Stimulated activated CD4-positive, alpha-beta T cell treated with anti-CD3 and anti-CD28 coated beads, Interleukin-15, amount 100 ng/mL, for 48 hours (primary cell): Measurements from ENCODE around the gene CIB2.
A peak's percentile ranks its signal among the peaks of the same experiment; 100 is the strongest.

Source experiments
- DNase-seq, 2 donors: peaks; one replicate each; pipeline ENCODE4 v3.0.0-alpha.2; 2020; ENCODE audit warnings: low read depth in 2 of 2

CIB2 gene

DNA sequence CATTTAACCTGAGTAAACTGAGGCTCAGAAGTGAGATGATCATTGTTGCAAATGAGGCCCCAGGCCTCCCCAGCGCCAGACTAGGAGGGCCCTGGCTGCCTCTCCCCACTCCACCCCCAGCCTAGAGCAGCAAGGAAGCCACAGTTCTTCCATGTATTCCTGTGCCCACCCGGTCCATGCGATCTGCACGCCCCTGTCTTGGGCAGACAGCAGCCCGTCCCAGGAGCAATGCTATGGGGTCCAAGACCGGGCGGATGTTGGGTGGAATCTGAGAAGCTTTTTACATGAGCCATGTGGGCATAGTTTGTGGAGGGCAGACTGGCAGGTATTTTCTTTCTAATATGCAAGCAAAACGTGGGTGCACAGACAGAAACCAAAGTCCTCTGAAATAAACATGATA is 23.8 kb downstream of the CIB2 start:
- DNase-seq: no peak

DNA sequence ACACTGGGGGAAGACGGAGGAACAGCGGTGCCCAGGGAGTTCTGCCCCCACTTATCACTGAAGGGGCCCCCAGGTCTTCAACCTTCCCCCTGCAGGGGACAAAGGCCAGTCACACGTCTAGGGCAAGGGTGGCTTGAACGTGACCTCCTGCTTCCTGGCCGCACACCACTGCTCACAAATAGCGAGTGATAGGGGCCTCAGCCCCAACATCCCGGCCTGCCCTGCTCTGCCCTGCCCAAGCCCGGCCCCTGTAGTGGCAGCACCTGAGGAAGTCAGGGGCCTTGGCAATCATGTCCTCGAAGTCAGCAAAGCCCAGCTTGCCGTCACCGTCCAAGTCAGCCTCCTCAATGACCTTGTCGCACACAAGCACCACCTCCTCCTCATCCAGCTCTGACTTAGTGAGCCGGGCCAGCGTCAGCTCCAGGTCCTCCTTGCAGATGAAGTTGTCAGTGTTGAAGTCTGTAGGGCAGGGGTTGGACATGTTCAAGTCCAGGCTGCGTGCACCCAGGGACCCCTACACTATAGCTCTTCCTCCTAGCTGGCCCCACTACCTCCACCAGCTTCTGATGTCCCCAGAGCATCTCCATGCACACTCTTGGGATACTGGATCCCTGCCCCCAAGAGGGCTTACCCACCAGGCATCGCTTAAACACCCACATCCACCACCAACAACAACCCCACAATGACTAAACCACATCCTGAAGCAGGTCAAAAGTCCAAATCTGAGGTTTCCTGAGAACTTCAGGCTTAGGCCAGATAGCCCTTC is 25.6 kb downstream of the CIB2 start:
- DNase-seq: no peak

DNA sequence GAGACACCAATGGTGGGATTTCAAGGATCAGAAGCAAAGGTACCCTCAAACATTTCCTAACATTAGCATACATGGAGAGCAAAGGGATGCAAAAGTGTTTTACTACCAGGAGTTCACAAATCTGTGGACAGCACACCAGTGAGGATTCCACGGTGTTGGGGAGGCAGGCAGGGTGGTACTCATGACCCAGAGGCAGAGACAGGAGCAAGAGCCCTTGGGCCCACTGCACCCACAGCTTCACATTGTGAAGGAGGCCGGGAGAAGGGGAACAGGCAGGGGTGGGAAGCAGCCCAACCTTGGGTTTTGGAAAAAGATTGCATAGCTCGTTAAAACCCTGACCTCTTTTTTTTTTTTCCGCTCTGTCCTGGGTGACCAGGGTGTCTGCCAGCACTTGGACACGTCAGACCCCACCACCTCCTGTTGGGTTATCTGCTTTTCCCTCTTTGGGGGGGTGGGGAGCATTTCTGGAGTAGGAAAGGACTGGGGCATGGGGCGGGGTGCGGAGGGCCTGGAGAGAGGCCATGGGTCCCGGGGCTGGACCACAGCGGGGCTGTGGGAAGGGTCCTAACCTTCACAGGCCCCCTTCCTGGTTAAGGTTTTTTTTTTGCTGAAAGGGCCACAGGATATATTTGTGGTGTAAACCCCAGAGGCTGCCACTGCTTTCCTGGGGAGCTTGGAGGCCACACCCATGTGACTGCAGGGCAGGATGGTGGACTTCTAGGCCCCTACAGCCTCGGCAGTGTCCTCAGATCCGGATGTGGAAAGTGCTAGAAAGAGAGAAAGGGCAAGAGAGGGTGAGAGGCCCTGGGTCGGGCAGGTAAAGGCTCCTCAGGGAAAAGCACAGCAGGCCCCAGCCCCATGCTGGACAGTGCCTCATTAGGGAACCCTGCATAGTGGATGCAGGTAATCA is 26.4 kb downstream of the CIB2 start:
- DNase-seq: no peak

DNA sequence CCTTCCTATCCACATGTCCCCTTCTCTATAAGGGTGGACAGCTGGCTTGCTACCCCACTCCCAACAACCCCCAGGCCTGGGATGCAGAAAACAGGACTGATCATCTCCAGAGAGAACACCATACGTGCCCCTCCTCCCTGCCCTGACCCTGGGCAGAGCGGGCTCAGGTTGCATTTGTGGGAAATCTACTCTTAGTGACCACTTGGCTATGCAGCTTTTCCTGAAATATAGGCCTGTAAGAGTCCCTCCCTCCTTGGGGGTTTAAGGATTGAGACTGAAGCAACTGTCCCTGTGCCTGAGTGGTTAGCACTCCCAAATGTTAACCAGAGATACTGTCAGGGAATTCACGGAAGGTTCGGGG is 27.1 kb downstream of the CIB2 start:
- DNase-seq: no peak

DNA sequence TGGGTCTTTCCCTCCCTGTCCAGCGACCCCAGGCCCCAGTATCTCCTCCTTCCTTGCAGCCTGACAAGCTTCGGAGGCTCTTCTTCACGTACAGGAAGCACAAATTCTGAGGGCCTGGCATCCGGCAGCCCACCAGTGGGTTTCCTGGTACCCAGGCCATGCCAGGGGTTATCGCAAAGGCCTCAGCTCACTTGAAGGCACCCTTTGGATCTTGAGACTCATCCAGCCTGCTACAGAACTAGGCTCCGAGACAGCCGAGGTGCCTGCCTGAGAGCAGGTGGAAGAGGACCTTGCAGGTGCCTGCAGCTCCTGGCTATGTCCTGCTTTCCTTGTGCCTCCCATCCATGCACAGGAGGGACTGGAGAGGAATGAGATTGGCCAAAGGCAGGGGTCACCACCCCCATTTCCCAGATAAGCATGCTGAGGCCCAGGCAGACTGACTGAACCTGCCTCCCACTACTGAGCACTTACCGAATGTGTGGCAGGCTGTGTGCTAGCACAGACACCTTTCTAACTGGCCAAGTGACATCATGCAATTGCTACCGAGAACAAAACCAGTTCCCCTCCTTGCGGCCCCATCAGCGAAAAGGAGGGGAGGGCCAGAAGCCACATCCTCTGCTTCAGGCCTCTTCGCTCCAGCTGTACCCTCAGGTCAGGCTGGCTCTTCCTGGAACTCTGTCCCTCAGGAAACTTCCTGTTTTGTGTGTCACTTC is 27.7 kb downstream of the CIB2 start:
- DNase-seq: peak; percentile 40 to 61

DNA sequence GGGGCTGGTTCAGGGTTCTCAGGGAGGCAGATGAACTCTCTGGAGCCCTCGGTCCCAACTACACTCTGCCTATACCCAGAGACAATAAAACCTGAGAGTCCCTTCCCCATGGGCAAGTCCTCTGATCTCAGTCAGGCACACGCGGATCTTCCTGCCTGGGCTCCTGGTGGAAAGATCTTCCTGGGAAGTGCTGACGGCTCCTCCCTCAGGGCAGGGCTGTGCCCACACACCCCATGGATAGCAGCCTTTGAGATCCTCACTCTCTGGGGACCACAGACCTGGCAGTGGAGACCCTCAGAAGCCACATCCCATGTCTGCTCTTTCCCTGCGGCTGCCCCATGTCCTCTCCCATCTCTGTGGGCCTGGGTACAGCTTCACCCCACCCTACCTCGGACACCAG is 28.5 kb downstream of the CIB2 start:
- no peak for DNase-seq

DNA sequence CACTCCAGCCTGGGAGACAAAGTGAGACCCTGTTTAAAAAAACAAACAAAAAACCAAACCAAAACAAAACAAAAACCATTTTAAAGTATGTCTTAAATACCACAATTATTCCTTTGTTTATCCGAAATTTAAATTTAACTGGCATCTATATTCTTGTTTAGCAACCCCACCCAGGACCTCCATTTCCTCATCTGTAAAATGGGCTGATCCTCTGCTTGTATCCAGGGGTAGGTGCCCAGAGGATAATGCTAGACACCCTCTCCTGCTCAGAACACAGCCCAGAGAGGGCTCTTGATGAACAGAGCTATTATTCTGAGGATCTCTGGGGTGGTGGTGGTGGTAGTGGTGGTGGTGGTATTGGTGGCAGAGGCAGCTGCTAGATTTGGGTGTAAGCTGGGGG is 29.0 kb downstream of the CIB2 start:
- DNase-seq: no peak

DNA sequence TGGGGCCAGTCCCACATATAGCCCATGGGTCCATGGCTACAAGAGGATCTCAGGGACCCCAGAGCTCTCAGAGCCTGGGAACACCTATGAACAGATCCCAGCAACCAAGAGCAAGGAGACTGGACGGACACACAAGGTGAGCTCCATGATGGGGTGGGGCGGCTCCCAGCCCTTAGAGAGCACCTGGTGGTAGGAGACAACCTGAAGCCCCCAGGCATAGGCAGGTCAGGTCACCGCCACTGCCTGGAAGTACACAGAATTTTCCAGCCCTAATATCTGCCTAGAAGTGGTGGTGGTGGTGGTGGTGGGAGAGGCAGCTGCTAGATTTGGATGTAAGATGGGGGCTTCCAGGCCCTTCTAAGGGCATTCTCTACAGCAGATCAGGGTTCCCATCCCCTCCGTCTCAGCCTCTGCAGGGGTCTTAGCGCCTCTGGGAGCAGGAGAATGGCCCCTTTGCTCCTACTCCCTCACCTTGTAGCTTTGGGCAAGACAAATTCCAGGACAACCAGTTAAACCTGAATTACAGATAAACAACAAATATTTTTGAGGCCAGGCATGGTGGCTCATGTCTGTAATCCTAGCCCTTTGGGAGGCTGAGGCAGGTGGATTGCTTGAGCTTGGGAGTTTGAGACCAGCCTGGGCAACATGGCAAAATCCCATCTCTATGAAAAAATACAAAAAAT is 29.7 kb downstream of the CIB2 start:
- no peak for DNase-seq

DNA sequence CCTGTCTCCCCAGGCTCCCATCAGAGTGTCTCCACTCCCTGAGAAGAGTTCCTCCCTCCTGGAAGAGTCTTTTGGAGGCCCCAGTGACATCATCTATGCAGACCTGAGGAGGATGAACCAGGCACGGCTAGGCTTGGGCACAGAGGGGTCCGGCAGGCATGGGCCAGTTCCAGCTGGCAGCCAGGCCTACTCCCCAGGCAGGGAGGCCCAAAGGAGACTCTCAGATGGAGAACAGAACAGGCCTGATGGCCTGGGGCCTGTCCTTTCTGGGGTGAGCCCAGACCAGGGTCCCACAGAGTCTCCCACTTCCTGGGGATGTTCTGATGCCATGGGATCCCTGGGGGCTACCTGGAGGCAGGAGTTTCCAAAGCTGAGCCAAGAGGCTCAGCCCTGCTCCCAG is 30.4 kb downstream of the CIB2 start:
- no peak for DNase-seq

DNA sequence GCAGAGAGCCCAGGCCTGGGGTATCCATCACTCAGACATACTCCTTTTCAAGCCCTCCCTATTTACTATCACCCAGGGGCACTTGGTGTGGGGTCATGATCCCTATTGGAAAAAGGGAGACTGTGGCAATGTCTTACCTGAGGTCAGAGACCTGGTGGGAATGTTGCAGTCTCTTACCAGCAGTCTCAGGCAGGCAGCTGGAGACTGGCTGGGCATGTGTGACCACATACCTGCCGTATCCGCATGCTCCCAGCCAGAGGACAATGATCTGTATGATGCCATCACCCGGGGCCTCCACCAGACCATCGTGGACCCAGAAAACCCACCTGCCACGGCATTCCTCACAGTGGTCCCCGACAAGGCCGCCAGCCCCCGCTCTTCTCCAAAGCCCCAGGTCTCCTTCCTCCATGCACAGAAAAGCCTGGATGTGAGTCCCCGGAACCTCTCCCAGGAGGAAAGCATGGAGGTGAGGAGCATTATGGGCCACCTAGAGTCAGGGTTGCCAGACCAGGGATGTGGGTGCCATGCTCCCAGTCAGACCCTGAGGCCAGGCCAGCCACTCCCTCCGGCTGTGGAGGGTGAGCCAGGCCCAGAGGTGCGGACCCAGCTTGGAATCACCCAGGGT is 33.0 kb downstream of the CIB2 start:
- no peak for DNase-seq

DNA sequence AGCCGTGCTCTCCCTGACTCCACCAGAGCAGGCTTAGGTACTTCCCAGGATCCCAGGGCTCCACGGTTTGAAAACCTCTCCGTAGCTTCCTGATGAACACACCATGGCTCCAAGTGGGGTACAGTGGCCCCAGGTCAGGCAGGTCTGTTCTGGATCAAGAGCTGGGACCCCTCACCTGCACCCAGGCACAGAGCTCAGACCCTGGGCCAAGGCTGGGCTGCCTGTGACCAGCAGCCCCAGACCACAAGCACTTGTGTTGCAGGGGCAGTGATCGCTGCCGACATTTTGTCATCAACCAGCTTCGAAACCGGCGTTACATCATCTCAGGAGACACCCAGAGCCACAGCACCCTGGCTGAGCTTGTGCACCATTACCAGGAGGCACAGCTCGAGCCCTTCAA is 33.6 kb downstream of the CIB2 start:
- DNase-seq: no peak

DNA sequence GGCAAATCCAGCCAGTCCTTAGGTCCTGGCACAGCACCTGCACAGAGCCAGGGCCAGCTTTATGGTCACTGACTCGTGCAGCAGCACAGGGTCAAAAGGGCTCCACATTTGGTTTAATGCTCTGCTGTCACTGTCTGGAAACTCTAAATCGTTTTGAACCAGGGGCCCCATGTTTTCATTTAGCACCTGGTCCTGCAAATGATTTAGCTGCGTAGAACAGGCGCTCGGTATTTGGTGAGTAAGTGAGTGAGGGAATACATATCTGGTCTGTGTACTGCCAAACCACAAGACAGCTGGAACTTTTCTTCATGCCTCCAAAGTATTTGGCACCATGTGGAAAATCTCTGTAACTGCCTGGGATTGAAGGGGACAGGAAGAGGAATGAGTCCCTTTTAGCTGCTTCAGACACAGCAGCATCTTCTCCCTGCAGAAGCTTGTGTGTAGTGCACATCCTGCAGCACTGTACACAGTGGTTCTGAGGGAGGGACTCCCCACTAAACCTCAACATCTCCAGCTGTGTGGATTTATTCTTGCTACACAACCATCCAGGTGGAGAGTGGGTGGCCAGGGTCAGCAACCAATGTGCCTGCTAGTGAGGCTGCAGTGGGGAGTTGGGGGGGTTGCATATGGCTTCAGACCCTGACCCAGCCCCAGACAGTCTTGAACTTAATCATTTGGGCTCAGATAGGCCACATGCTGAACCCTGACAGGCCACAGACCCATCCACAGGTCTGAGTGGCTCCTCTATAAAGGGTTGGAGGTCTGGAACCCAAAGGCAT is 37.8 kb downstream of the CIB2 start:
- DNase-seq: no peak

DNA sequence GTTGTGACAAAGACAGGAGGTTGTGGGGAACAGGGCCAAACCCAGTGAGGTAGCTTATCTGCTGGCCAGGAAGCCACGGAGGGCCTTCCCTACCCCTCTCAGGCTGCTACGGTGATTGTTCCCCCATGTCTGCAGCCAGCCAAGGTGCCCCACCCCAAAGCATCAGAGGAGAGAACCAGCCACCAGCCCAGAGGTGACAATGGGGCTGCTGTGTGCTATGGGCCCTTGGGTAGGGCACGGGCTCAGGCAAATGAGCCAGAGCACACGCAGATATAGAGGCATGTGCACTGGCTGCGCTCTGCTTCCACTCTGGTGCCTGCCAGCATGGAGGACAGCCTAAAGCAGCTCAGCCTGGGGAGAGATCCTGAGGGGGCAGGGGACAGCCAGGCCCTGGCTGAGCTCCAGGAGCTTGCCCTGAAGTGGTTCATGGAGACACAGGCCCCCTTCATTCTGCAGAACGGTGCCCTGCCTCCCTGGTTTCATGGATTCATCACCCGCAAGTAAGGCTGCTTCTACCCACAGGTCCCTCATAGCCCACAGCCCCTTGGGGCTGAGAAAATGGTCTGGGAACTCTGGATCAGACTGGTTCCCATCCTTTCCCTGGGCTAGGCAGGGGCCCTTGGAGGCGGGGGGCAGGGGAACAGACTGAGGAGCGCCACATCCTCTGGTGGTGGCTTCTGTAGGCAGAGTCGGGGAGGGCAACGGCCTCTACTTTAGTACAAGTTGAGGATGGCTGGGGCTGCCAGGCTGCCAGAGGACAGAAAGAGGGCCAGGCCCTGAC is 38.8 kb downstream of the CIB2 start, which contains the start of gene SH2D7:
Gene SH2D7 (plus strand): TSS at position 301 of the 781 bp plus-strand sequence. CDS start 24 bp downstream, at position 325.
- no peak for DNase-seq

DNA sequence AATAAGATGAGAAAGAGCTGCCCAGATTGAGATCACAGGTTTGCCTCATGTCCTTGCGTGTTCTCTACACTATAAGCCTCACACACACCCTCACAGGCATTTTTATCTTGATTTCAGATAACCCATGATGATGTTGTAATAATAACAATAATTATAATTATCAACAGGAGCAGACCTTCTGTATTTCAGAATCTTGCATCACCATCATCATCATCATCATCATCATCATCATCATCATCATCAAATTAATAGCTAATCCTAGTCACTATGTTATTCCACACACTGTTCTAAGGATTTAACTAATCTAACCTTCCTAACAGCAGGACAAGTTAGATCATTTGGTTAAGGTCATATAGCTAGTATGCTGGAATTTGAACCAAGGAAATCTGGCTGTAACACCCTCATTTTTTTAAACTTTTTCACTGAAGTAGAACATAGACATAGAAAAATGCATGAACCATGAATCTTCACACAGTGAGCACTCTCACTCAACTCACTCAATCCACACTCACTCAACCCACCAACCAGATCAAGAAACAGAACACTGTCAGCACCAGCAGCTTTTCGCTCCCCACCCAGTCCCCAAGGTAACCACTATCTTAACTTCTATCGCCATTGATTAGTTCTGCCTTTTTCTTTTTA is 40.7 kb downstream of the CIB2 start:
- no peak for DNase-seq

DNA sequence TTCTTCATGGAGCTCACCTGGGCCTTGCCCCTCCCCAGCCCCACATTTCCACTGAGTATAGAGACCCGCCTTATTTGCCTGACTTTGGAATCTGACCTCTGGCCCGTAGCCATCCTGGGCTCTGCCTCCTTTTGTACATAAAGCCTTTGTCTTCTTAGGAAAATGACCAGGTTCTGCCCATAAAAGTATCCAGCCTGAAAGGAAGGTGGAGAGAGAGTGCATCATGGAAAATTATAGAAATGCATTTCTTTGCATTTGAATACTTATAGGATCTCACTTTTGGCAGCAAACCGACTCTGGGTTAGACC is 42.5 kb downstream of the CIB2 start:
- DNase-seq: no peak

DNA sequence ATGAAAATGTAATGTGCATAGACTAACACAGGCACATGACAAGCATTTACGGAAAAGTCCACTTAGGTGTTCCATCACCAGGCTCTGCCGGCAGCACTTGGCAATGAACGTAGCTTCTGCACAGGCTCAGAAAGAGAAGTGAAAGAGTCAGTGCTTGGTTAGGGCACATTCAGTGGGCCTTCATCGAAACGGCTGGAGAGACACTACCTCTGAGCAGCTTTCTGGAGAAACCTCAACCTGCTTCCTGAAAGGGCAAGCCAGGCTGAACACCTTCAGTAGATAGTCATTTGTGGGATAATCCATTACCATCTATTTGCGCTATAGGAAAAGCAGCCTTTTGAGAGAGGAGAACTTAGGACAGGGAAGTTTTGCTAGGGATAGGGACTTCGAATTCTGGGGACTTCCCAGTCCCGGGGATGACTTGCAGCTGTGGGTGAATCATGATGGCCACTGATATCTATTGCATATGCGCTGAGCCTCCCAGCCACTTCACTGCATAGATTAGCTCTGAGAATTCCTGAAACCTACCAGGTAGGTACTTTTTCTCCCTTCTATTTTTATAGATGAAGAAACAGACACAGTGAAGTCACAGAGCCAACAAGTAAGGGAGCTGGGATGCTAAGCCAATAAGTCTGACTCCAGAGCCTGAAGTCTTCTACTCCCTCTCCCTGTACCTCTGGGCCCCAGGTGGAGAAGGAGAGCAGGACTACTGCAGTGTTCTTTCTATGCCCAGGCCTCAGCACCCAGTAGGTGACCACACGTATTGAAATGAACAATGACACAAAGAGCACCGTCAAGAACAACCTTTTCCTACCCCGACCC is 43.1 kb downstream of the CIB2 start:
- DNase-seq: no peak

DNA sequence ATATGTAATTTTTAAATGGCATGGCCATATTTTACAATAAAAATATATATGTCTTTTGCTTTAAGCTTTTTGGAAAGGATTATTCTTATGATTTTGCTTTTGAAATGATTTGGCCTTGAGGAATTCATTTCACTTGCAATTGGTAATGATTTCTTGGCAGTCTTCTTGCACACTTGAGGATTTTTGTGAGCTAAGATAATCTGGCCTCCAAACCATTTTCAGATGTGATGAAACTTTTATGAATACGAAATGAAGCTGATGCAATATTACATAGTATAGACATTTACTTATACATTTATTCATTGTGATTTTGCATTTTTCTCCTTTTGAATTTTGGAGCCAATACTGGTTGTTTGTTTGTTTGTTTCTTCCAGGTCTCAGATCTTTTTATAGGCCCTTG is 45.3 kb downstream of the CIB2 start:
- DNase-seq: no peak

DNA sequence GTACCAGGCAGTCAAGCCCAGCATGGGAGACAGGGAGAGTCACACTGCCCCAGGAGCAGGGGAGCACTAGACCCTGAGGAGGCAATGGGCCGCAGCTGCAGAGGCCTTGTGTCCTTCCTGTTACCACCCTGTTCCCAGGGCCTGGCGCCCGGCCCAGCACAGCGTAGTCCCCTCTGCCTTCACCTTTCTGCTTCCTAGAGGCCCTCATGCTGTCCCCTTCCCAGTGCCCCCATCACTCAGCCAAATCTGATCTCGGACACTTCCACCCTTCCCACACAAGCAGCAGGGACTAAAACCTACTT is 46.8 kb downstream of the CIB2 start:
- DNase-seq: no peak
